Stimulated activated naive B cell treated with anti-CD40 and anti-IgM and Interleukin-4, amounts not matched to agents 10 μg/mL and 1 μg/mL and 100 μg/mL, for 72 hours (primary cell): ENCODE measurements around the gene FKBP11.
"Not testable (repeated sequence)": the region's sequence is repeated elsewhere in the genome, so short reads cannot be mapped to it uniquely, and the experiment has no call there.

Experiments used
- ATAC-seq, 2 donors: fragments of 150-1000 bp; cut with Tn5 transposase; replicated peaks; 2 replicates each; pipeline ENCODE4 v1.10.0; 2021; ENCODE audit warnings: moderate library complexity in 1 of 2
- DNase-seq: peaks from one replicate; pipeline ENCODE4 v3.0.0; 2021
- H3K27ac Mint-ChIP-seq: one replicate; pipeline ENCODE4 v1.8.0; 2022; ENCODE audit warnings: mild to moderate bottlenecking, mixed read lengths
- H3K27me3 Mint-ChIP-seq, 2 donors: one replicate each; pipeline ENCODE4 v1.8.0; 2022; ENCODE audit warnings: mixed read lengths in 2 of 2
- H3K36me3 Mint-ChIP-seq, 2 donors: one replicate each; pipeline ENCODE4 v1.8.0; 2022; ENCODE audit warnings: mixed read lengths in 2 of 2, mild to moderate bottlenecking in 1 of 2
- H3K4me1 Mint-ChIP-seq, 2 donors: one replicate each; pipeline ENCODE4 v1.8.0; 2022; ENCODE audit warnings: mixed read lengths in 2 of 2, mild to moderate bottlenecking in 1 of 2
- H3K4me3 Mint-ChIP-seq, 2 donors: one replicate each; pipeline ENCODE4 v1.8.0; 2022; ENCODE audit warnings: mild to moderate bottlenecking in 2 of 2, mixed read lengths in 2 of 2, moderate library complexity in 1 of 2
- H3K9me3 Mint-ChIP-seq, 2 donors: one replicate each; pipeline ENCODE4 v1.8.0; 2022; ENCODE audit warnings: mixed read lengths in 2 of 2, mild to moderate bottlenecking in 1 of 2

Gene FKBP11

DNA sequence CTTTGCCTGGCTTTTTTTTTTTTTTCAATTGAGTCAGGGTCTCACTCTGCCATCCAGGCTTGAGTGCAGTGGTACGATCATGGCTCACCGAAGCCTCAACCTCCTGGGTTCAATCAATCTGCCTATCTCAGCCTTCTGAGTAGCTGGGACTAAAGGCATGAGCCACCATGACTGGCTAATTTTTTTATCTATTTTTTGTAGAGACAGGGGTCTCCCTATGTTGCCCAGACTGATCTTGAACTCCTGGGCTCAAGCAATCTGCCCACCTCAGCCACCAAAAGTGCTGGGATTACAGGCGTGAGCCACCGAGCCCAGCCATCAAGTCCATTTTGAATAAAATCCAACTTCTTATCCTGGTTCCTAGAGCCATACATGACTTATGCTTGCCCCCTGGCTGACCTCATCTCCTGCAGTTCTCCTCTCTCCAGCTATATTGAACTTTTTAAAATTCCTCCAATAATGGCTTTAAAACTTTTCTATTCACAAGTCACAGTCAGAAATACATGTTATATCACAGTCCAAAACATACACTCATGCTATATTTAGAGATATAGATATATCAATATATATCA is 49.3 kb downstream of the FKBP11 start:
- H3K4me1 Mint-ChIP-seq, result no peaks in the 10 kb centered on the region
- ATAC-seq, result no peak
- DNase-seq, result no peak
- H3K27ac Mint-ChIP-seq, result no peak overlapping the region
- peaks cover 17 to 29% of the 10 kb centered on the region in 2 donors for H3K27me3 Mint-ChIP-seq
- H3K36me3 Mint-ChIP-seq, result no peaks in the 10 kb centered on the region
- H3K4me3 Mint-ChIP-seq, result no peak overlapping the region
- no peaks in the 10 kb centered on the region for H3K9me3 Mint-ChIP-seq

DNA sequence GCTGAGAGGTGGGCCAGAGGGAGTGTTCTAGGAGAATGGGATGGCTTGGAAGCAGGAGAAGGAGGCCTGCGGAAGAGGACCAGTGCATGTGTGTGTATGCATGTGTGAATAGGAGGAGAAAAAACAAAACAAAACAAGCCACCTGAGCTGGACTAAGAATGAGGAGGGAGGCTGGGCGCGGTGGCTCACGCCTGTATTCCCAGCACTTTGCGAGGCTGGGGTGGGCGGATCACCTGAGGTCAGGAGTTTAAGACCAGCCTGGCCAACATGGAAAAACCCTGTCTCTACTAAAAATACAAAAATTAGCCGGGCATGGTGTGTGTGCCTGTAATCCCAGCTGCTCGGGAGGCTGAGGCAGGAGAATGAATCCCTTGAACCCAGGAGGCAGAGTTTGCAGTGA is 51.8 kb downstream of the FKBP11 start:
- not testable (repeated sequence) for H3K36me3 Mint-ChIP-seq, H3K27ac Mint-ChIP-seq, H3K4me1 Mint-ChIP-seq, H3K4me3 Mint-ChIP-seq, H3K9me3 Mint-ChIP-seq, DNase-seq, ATAC-seq
- H3K27me3 Mint-ChIP-seq, result peaks cover 3 to 14% of the 10 kb centered on the region in 2 donors

DNA sequence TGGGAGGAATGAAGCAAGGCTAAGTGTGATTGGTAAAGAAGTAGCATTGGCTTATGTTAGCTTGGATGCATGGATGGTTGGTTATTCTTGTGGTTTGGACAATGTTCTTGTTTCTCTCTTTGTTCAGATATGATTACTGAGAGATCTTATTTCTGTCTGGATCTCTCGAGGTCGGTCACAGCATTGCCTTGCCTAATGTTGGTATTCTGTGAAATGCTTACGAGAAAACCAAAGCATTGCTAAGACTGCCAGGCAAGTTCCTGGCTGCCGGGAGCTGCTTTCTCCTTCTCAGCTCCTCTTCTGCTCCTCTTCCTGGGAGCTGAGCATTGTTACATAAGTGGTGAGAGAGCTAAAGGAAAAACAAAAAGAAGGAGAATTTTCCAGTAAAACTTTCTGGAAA is 52.2 kb downstream of the FKBP11 start:
- Mint-ChIP-seq H3K27me3 (peaks cover 3 to 14% of the 10 kb centered on the region in 2 donors), H3K9me3 (no peaks in the 10 kb centered on the region), H3K4me1 (no peaks in the 10 kb centered on the region), H3K27ac (no peak overlapping the region), H3K4me3 (no peak overlapping the region), H3K36me3 (no peaks in the 10 kb centered on the region)
- DNase-seq (no peak), ATAC-seq (no peak)
